HG03571 (cell line): ENCODE data around the gene LRIG1.
"Not testable (repeated sequence)": the region's sequence is repeated elsewhere in the genome, so short reads cannot be mapped to it uniquely, and the experiment has no call there.

Experiments used
- ATAC-seq: cut with Tn5 transposase; IDR thresholded peaks from one replicate; pipeline ENCODE4 v1.9.1; 2021; ENCODE audit not compliant: unreplicated experiment

LRIG1 gene

DNA sequence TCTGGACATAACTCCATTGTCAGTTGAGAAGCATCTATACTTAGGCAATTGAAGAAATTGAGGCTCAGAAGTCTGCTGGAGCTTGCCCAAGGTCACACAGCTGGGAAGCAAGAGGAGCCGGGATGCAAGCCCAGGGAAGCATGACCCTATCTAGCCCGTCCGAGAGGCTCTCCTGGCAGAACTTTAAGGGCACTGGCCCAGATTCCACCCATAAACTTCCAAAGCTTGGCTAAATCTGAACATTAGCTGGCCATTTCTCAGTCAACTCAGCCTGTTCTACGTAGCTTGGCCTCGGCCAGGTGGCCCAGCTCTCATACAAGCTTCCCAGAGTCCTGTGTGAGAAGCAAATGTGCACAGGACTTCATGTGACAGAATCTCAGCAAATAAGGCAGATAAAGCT, 75.8 kb downstream of the LRIG1 start:
- no peak for ATAC-seq

DNA sequence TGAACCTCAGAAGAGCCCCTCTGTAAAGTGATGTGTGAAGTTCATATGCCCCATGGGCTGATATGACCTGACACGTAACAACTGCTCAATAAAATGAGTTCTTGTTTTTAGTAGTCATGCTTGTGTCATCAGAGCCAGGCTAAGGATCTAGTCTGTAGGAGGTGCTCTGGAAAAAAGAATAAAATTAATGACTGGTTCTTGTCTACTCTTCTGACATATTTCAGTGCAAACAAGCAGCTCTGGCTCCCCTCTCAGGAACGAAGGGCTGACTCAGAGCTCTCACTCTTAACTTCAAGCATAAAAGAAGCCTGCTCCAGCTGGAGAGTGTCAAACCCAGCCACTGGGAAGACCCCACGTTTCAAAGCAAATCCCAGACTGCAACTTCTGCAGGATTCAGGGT, 77.0 kb downstream of the LRIG1 start:
- ATAC-seq, result no peak

DNA sequence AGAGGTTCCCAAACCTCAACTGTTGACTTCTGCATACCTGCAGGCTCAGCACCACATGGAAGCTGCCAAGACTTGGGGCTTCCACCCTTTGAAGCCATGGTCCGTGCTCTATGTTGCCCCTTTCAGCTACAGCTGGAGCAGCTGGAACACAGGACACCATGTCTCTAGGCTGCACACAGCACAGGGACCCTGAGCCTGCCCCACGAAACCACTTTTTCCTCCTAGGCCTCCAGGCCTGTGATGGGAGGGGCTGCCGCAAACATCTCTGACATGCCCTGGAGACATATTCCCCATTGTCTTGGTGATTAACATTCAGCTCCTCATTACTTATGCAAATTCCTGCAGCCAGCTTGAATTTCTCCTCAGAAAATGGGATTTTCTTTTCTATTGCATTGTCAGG, 78.9 kb downstream of the LRIG1 start:
- ATAC-seq, result not testable (repeated sequence)

DNA sequence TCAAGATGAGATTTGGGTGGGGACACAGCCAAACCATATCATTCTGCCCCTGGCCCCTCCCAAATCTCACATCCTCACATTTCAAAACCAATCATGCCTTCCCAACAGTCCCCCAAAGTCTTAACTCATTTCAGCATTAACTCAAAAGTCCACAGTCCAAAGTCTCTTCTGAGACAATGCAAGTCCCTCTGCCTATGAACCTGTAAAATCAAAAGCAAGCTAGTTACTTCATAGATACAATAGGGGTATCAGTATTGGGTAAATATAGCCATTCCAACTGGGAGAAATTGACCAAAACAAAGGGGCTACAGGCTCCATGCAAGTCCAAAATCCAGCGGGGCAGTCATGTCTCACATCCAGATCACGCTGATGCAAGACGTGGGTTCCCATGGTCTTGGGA, 79.7 kb downstream of the LRIG1 start:
- ATAC-seq, result not testable (repeated sequence)

DNA sequence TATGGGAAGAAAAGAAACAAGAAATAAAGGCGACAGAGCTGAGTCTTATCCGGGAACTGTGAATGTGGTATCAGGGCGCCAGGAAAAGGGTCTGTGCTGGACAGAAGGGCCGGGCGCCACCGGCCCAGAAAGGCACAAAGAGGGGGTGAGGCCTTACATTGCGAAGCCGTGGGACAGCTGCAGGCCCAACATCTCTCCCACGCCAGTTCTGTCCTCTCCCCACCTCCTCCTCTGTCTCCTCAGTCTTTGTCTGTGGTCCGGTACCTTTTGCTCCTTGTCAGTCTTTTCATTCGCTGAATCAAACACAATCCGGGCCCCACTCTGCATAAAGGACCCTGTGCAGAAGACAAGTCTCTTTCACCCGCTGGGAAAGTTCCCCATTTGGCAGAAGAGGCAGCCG, 81.8 kb downstream of the LRIG1 start:
- ATAC-seq, result no peak

DNA sequence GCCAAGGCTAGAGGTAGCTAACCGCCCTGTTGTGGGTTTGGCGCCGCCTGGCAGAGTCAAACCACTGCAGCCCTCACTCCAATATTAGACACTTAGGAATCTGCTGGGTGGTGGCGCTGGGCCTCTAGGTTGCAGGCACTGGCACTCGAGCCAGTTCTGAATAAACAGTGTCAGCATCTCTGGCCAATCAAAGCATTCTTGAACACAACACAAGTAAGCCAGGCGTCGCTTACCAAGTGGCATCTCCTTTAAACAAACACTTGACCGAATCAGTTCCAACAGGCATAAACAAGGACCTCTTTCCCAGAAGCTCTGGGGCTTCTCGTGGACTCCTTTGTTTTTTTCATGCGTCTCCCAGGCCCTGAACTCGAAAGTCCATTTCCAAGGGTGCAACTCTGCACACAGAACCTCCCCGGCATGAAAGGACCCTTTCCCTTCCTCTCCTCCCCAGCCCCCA, 82.3 kb downstream of the LRIG1 start:
- ATAC-seq, result no peak

DNA sequence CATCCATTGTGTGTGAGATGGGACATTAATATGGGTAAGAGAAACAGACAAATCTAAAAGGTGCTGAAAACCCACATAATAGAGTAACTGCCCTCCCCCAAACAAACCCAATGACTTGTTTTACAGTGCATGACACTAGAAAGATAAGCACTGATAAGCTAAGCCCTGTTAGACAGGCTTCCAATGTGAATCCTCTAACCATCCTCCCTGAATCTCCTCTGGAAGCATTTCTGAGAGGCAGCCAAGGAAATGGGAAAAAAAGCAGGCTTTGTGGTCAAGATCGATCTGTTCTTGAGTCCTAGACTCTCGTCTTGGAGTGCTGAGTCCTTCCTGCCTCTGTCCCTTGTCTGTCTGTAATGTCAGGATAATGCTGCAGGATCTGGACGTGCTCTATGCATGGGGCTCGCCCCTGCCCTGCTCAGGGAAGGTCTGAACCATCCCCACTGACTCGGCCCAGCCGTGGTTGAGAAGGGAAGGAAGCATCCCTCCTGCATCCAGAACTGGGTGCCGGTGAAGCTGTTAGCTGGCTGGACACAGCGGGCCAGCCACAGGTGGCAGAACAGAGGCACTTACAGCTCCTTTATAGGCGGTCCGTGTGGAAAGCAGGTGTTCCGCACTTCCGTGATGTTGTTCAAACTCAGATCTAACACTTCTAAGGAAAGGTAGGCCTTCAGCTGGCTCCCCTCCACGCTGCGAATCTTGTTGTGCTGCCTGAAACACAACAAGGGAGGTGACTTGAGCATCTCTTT, 84.1 kb downstream of the LRIG1 start:
- no peak for ATAC-seq

DNA sequence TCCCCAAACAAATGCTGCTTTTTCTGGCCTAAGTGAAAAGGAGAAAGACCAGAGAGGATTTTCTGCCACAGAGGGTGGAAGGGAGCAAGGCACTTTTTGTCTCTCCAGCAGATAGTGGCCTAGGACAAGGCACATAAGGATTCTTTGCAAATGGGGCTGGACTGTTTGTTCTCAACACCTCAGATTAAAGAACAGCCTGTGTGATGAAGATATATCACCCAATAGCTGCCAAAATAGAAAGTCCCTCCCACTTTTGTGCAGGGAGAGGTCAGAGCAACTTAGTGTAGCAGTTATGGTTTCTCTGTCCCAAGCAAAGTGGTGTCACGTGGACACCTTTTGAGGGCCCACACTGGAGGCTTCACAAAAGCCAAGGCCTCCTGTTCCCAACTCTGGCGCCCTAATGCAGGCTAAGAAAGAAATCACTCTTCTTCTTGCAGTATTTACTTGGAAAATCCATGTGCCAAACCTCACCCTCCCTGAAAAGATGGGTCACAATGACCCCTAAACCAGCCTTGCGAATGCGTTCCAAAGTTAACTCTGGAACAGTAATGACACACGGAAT, 84.9 kb downstream of the LRIG1 start:
- ATAC-seq, result no peak

DNA sequence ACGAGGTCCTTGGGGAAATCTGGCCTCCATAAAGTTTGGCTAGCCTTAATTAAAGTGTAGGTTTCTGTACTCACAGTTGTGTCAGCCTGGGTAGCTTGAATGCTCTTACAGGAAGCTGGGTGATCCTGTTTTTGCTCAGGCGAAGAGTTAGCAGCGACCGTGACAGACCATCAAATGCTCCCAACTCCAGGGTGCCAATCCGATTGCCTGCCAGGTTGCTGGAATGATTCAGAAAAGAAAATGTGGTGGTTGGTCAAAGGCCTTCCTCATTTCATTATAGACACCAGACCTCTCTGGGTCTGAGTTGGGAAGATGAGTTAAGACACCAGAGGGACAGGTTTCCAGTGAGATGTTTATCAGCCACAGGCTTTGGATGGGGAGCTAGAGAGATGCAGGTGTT, 86.0 kb downstream of the LRIG1 start:
- no peak for ATAC-seq

DNA sequence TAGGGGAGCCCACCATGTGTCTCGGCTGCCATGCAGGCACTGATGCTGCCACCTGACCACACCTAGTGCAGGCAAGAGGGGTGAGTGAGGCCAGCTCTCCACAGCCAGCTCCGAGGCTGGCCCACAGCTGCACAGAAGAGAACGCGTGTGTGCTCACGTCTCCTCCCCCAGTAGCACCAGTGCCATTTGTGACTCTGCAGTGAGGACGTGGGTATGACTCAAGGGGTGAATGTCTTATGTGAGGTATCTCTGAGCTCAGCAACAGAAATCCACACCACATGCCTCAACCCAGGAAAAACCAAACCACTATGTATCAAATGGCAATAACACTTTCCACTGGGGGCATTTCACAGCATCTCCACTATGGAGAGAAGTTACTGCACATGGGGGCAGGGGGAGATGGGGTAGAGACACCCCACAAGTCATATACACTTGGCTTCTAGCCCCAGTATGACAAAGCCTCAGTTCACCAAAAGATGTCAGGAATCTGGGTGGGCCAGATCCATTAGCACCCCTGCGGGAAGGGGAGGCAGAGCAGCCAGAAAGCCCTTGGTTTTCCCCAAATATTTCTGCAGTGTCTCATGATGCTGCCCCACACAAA, 87.6 kb downstream of the LRIG1 start:
- no peak for ATAC-seq

DNA sequence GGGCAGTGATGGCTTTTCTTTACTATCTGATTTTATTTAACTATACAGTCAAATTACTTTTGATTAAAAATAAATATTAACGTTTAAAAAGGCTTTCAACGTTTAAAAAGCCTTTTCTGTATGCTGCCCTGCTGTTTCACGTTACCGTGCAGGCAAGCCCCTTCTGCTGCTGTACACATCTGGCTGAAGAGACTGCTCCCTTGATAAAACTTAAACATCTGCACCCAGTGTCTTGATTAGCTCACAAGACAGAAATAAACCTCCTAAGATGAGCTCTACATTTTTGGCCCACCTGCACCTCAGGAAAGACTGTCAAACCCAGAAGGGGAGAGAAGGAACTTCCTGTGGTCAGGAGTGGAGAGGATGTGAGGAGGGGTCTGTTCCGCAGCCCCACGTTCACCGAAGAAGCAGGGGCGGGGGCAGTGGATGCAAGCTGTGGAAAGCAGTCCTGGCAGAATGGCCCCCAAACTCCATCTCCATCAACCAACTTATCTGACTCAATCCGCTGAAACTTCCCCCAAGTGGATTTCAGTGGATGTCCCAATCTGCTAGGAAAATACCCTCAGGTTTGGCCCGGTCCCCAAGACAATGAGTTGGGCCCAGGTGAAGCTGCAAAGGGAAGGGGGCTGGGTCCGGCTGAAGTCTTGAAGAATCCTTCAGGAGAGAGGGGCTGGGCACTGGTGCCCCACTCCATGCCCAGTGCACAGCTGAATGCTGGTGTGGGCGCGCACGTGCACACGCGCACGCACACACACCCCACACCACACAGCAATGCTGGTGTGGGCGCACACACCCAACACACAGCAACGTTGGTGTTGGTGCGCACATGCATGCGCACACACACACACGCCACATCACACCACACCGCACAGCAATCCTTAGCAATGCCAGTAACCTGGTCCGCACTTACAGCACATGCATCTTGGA, 88.6 kb downstream of the LRIG1 start:
- no peak for ATAC-seq

DNA sequence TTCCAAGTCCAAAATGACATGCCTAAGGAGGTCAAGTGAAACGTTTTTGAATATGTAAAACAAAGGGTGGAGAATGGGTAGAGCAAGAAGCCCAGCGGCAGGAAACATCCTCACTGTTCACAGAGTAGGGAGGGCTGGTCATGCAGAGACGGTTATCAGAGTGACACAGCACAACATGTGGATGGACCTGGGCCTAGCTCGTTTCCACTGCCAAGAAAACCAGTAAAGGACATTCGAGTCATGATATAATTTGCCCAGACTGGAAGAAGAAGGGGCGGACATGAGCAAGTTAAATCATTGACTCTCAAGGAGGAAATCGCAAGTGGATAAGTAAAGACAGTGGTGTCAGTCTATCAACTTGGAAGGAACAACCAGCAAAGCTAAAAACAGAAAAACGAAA, 89.3 kb downstream of the LRIG1 start:
- no peak for ATAC-seq

DNA sequence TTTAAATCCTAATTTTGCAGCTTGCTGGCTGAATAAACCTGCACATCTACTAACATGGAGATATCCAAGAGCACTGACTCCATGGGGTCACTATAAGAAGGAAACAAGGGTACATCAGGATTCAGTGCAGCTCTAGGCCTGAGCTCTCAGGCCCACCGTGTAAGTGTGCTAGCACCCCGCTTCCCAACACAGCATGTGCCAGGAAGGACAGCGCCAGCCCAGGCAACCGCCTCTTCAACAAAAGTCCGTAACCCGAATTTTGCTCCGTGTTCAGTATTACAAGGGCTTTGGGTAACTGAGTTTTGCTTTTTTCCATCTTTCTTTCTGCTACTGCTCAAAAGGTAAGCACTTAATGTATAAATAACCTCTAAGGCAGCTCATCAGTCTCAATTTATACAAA, 89.8 kb downstream of the LRIG1 start:
- ATAC-seq, result no peak

DNA sequence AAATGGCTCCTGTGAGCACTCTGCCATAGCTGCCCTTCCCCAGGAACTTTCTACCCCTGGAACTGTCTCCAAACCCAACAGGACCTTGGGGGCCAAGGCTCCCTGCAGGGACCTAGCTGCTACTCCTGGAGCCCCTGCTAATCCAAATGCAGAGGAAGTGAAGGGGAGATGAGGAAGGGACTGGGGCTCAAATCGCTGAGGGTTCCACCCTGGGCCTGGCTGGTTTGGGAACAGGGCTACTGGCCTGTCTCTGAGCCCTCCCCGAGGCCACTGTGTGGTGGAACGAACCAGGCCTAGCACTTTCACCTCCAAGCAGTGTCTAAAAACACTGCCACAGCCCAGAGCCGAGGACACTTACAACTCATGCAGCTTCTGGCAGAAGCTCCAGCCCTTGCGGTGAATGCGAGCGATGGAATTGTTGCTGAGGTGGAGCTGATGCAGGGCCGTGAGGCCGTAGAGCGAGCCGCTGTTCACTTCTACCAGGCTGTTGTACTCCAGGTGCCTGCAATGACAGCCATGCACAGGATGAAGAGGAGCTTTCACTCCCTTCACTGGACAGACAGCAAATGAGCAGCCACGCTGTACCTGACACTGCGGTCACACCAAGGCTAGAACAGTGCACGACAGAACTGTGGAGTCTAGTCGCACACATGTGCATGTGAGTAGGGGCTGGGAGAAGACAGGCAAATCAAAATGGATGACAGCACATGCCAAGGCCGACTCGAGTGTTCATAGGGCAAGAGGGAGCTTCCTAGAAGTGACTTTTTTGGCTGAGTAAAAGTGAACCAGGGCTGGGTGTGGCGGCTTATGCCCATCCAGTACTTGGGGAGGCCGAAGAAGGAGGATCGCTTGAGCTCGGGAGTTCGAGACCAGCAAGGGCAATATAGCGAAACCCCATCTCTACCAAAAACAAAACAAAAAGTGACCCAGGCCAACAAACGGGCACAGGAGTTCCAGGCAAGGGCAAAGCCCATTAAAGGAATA, 90.8 kb downstream of the LRIG1 start:
- no peak for ATAC-seq

DNA sequence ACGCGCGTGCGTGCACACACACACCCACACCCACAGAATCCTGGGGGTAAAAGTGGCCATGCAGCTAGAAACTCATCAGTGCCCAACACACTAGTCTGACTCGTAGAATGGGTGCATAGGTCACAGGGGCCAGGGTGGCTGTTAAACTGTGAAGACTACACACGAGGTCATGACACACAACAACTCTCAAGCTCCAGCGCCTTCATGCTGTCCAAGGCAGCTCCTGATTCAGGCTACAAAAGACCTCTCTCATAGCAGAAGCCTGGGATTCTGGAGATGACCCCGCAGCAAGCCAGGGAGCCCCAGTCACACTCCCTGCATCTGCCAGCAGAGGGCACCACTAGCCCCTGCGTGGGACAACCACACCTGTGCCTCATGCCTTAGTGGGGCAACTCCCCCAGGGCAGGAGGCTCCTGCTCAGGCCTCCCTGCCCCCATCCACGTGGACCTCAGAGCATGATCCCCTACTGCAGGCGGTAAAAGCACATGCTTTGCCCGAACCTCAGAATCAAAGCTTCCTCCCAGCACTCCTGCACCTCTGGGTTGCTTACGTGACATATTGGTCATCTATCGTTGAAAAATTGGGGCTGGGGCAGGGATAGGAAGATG, 93.1 kb downstream of the LRIG1 start:
- no peak for ATAC-seq

DNA sequence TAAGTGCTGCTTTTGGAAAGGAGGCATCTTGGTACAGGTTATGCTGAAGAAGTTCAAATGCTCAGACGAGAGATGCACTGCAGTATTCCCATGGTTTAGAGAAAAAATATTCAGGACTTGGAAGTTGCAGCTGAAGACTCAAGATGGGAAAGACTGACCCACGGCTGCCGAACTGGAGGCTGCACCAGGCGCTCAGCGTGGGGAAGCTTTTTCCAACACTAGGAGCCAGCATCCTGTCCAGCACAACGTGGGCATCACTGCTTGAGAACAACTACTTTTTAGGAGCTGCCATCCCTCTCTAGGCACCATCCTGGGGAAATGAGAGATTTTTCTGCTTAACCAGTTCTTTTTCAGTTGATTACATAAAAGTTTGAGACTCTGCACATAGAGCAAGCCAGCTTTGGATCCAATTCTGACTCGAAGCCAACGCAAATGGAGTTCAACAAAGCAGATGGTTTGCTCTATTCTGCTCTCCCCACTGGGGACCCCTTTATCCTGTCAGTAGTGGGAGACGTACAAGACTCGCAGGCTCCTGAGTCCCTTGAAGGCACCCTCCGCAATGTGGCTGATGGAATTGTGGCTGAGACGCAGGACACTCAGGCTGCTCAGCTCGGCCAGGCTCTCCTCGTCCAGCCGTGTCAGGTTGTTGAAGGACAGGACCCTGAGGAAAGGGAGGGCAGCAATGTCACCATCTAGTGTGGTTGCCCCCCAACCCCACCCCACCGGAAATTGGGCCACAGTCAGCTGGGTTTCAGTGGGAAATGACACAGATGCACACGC, 93.8 kb downstream of the LRIG1 start:
- ATAC-seq, result no peak

DNA sequence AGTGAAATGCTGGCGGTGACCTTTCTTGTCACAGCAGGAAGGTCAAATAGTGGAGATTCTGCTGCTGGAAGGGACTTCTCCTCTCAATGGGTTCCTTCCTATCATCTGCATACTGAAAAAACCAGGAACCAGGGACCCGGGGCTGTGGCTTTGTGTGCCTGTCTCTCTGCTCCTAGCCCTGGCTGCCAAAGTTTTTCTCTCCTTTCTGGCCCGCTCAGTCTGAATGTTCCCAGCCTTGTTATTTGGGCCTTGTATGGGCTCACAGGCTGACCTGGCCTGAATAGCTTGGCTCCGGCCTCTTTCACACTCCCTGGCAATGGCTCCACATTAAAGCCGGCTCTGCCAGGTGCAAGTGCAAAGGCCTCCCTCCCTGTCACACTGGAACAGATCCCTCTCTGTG, 94.7 kb downstream of the LRIG1 start:
- no peak for ATAC-seq

DNA sequence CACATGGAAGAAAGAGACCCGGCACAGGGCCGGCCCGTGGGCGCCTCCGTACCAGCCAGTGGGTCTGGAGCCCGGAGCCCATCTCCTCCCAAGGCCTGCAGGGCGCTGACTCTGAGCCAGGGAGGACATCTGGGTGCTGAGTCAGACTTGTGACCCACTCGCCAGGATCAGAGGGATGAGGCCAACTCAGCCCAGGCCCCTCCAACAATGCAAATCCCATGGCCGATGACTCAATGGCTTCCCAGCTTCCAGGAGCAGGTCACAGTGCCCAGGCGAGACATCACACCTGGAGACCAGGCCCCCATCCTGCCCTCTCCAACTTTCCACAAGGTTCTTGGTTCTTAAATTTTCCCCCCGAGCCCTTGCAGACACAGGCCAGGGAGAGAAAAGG, 95.1 kb downstream of the LRIG1 start:
- ATAC-seq, result no peak
